ENCODE results near the gene CNTN4.

Gene CNTN4

GRCh38 chr3:3038201-3038991 lies 939.7 kb downstream of the CNTN4 start:
- peak overlapping the region; percentile 9; the same call in 1 of the 2 replicates for H3K4me3 ChIP-seq (replicated peaks; ENCODE audit: low read depth, low read length)
- no peak for TF ChIP-seq CTCF (IDR thresholded peaks at IDR 0.05; ENCODE audit: insufficient read depth, low read length, poor library complexity, severe bottlenecking)
- DNase-seq (ENCODE audit: extremely low read depth, insufficient read length): peak; percentile 37
- H3K36me3 ChIP-seq (ENCODE audit: control insufficient read depth, insufficient read depth, low read length): no peaks in the 10 kb centered on the region
- H3K27me3 ChIP-seq (replicated peaks; ENCODE audit: control insufficient read depth, insufficient read depth, low read length): no peaks in the 10 kb centered on the region

- Histone ChIP-seq H3K36me3 (ENCODE audit: control insufficient read depth, insufficient read depth, low read length) (no peaks in the 10 kb centered on the region), H3K4me3 (replicated peaks; ENCODE audit: low read depth, low read length) (no peak overlapping the region), H3K27me3 (replicated peaks; ENCODE audit: control insufficient read depth, insufficient read depth, low read length) (no peaks in the 10 kb centered on the region; the same call in 1 of the 2 replicates)
- no peak for DNase-seq (ENCODE audit: extremely low read depth, insufficient read length)
- no peak for TF ChIP-seq CTCF (IDR thresholded peaks at IDR 0.05; ENCODE audit: insufficient read depth, low read length, poor library complexity, severe bottlenecking)
Measured at GRCh38 chr3:3053974-3054373, 955.3 kb downstream of the CNTN4 start.

- H3K4me3 ChIP-seq (replicated peaks; ENCODE audit: low read depth, low read length): no peak overlapping the region
- no peaks in the 10 kb centered on the region; the same call in 1 of the 2 replicates for H3K27me3 ChIP-seq (replicated peaks; ENCODE audit: control insufficient read depth, insufficient read depth, low read length)
- DNase-seq (ENCODE audit: extremely low read depth, insufficient read length): no peak
- no peaks in the 10 kb centered on the region for H3K36me3 ChIP-seq (ENCODE audit: control insufficient read depth, insufficient read depth, low read length)
- TF ChIP-seq CTCF (IDR thresholded peaks at IDR 0.05; ENCODE audit: insufficient read depth, low read length, poor library complexity, severe bottlenecking): no peak
Measured at GRCh38 chr3:3059645-3060044, 961.0 kb downstream of the CNTN4 start.

- no peaks in the 10 kb centered on the region for H3K36me3 ChIP-seq (ENCODE audit: control insufficient read depth, insufficient read depth, low read length)
- H3K4me3 ChIP-seq (replicated peaks; ENCODE audit: low read depth, low read length): no peak overlapping the region
- DNase-seq (ENCODE audit: extremely low read depth, insufficient read length): no peak
- no peaks in the 10 kb centered on the region for H3K27me3 ChIP-seq (replicated peaks; ENCODE audit: control insufficient read depth, insufficient read depth, low read length)
- no peak for TF ChIP-seq CTCF (IDR thresholded peaks at IDR 0.05; ENCODE audit: insufficient read depth, low read length, poor library complexity, severe bottlenecking)
Measured at GRCh38 chr3:3064297-3064696, 965.6 kb downstream of the CNTN4 start.

- H3K27me3 ChIP-seq (replicated peaks; ENCODE audit: control insufficient read depth, insufficient read depth, low read length): no peaks in the 10 kb centered on the region
- no peak for DNase-seq (ENCODE audit: extremely low read depth, insufficient read length)
- TF ChIP-seq CTCF (IDR thresholded peaks at IDR 0.05; ENCODE audit: insufficient read depth, low read length, poor library complexity, severe bottlenecking): no peak
- no peaks in the 10 kb centered on the region for H3K36me3 ChIP-seq (ENCODE audit: control insufficient read depth, insufficient read depth, low read length)
- H3K4me3 ChIP-seq (replicated peaks; ENCODE audit: low read depth, low read length): no peak overlapping the region
Measured at GRCh38 chr3:3065876-3066275, 967.2 kb downstream of the CNTN4 start.

Data from GM06990 (cell line).